GM13977 (cell line): Measurements from ENCODE around the gene COL13A1.

Experiments used
- DNase-seq: peaks from one replicate; pipeline ENCODE4 v3.0.0; 2012; ENCODE audit warnings: low spot score
- CTCF ChIP-seq: IDR thresholded peaks from 2 replicates; pipeline ENCODE4 v1.5.1; 2012; ENCODE audit warnings: mild to moderate bottlenecking, control low read depth; ENCODE audit not compliant: insufficient read depth; ENCODE audit errors: extremely low read depth, missing control alignments
- in situ Hi-C: fragments of 300-500 bp; cut with MboI; formaldehyde crosslinking; loops from one replicate; pipeline ENCODE4 v1.12.0; 2022; ENCODE audit warnings: low sequenced_read_pairs, low pct_unique_long_range_greater_than_20kb, mixed read lengths, inconsistent platforms; ENCODE audit not compliant: unreplicated experiment

Gene COL13A1

GRCh38 chr10:69892816-69893215, 91.1 kb downstream of the COL13A1 start:
- DNase-seq: no peak
- no peak for TF ChIP-seq CTCF
- in situ Hi-C loops: no loop called here

- DNase-seq: no peak
- no peak for TF ChIP-seq CTCF
- in situ Hi-C loops: no loop called here
Observed at GRCh38 chr10:69893271-69893900, 91.7 kb downstream of the COL13A1 start.

DNA sequence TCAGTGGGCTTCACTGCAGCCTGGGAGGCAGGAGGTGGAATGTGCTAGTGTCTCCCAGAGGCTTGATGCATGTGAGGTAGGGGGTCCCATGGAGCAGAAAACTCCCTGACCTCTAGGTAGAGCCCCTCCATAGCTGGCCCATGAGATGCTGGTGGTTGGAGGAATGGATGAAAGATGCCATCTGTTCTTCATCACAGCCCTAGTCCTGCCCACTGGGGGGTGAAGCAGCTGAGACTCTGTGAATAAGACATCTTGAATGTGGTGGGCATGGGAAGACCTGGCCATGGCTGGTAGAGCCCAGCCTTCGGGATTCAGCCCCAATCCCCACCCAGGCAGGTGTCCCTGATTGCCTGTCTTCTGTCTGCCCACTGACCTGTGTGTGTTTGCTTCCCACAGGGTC, 92.5 kb downstream of the COL13A1 start:
- in situ Hi-C loops: no loop called here
- TF ChIP-seq CTCF: no peak
- DNase-seq: no peak

- no peak for DNase-seq
- in situ Hi-C loops: no loop called here
- TF ChIP-seq CTCF: no peak
Observed at GRCh38 chr10:69895759-69896158, 94.1 kb downstream of the COL13A1 start.

DNA sequence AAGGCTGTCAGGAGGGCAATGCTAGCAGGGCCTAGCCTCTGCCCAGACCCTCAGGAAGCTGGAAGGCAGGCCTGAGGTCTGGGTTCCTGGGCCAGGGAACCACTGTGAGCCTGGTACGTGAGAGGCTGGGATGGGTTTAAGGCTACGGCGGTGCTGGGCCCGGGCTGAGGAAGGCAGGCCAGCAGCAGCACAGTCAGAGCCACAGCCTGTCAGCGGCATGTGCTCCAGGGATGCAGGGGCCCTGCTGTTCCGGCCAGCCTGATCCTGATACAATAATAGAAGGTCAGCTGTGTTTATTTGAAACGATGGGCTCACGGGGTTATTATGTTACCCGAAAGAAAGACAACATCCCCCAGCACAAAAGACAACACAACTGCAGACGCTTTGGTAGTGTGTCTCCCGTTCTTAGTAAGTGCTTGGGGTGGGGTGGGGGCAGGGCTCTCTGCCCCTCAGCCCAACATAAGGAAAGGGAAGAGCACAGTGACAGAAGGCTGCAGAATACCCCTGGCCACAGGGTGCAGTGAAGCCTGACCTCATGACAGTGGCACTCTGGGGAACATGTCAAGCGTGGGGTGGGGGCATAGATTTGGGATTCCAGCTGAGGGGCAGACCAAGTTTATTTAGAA, 95.0 kb downstream of the COL13A1 start:
- in situ Hi-C loops: no loop called here
- DNase-seq: no peak
- TF ChIP-seq CTCF: no peak

DNA sequence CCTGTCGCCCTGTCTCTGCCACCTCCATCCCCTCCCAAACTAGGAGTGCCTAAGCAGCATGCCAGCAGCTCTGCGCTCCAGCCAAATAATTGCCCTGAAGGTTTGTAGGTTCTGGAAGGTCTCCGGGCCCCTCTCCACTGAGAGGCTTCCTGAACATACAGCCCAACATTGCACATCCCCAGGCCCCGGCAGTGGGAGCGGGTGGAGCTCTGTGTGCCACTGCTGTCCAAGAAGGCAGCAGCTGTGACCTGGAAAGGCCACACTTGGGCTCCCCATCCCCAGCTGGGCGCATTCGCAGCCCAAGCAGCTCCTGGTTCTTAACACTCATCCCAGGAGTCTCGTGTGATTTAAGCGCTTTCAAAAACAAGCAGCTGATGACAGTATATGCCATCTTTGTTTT, 95.7 kb downstream of the COL13A1 start:
- TF ChIP-seq CTCF: no peak
- in situ Hi-C loops: no loop called here

More for the DNA sequence above, 95.7 kb downstream of the COL13A1 start:
- no peak for DNase-seq
